Measurements from ENCODE around the gene NUP93.

Gene NUP93

DNA sequence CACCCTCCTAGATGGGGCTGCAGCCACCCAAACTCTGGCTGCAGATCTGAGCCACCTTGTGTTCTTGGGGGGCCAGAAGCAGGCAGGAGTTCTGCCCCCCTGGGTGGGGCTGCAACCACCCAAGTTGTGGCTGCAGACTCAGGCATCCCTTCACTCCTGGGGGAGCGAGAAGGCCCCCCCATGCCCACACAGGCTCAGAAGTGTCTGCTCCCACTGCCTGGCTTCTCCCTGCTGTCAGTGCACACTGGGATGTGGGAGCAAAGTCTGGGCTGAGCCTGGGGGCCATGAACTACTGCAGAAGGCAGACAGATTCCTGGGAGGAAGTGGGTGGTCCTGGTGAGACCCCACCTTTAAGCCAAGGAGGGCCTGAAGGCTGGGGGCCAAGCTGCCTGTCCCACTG is 34.7 kb upstream of the NUP93 start:
- TF ChIP-seq, protein P1, sequence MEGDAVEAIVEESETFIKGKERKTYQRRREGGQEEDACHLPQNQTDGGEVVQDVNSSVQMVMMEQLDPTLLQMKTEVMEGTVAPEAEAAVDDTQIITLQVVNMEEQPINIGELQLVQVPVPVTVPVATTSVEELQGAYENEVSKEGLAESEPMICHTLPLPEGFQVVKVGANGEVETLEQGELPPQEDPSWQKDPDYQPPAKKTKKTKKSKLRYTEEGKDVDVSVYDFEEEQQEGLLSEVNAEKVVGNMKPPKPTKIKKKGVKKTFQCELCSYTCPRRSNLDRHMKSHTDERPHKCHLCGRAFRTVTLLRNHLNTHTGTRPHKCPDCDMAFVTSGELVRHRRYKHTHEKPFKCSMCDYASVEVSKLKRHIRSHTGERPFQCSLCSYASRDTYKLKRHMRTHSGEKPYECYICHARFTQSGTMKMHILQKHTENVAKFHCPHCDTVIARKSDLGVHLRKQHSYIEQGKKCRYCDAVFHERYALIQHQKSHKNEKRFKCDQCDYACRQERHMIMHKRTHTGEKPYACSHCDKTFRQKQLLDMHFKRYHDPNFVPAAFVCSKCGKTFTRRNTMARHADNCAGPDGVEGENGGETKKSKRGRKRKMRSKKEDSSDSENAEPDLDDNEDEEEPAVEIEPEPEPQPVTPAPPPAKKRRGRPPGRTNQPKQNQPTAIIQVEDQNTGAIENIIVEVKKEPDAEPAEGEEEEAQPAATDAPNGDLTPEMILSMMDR (IDR thresholded peaks at IDR 0.05; ENCODE audit: low read depth, low read length, missing control alignments), result no peak
- no peak for DNase-seq (ENCODE audit: low read depth)
- H3K4me3 ChIP-seq (ENCODE audit: low read depth, low read length), result no peak overlapping the region
- in situ Hi-C loops (cut with HindIII; ENCODE audit: low sequenced_read_pairs), result no loop called here

- DNase-seq (ENCODE audit: low read depth), result no peak
- no peak overlapping the region for H3K4me3 ChIP-seq (ENCODE audit: low read depth, low read length)
- in situ Hi-C loops (cut with HindIII; ENCODE audit: low sequenced_read_pairs), result no loop called here
- TF ChIP-seq, protein P1 (IDR thresholded peaks at IDR 0.05; ENCODE audit: low read depth, low read length, missing control alignments), result no peak
These were observed 32.3 kb upstream of the NUP93 start for GRCh38 chr16:56697456-56698155.

DNA sequence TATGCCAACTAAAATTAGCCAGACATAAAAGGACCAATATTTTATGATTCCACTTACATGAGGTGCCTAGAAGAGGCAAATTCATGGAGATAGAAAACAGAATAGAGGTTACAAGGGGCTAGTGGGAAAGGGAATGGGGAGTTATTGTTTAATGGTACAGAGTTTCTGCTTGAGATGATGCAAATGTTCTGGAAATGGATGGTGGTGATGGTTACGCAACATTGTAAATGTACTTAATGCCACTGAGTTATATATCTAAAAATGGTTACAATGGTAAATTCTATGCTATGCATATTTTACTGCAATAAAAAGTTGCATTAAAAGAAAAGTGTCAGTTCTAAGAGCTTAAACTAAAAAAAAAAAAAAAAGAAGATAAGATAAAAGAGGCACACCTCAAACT is 29.7 kb upstream of the NUP93 start:
- TF ChIP-seq, protein P1 (IDR thresholded peaks at IDR 0.05; ENCODE audit: low read depth, low read length, missing control alignments), result no peak
- no peak overlapping the region for H3K4me3 ChIP-seq (ENCODE audit: low read depth, low read length)
- no peak for DNase-seq (ENCODE audit: low read depth)
- in situ Hi-C loops (cut with HindIII; ENCODE audit: low sequenced_read_pairs), result no loop called here

GRCh38 chr16:56700631-56701030 is 29.3 kb upstream of the NUP93 start:
- TF ChIP-seq, protein P1 (IDR thresholded peaks at IDR 0.05; ENCODE audit: low read depth, low read length, missing control alignments), result no peak
- no peak for DNase-seq (ENCODE audit: low read depth)
- no peak overlapping the region for H3K4me3 ChIP-seq (ENCODE audit: low read depth, low read length)
- in situ Hi-C loops (cut with HindIII; ENCODE audit: low sequenced_read_pairs), result no loop called here

- no peak for DNase-seq (ENCODE audit: low read depth)
- no peak overlapping the region for H3K4me3 ChIP-seq (ENCODE audit: low read depth, low read length)
- TF ChIP-seq, protein P1 (IDR thresholded peaks at IDR 0.05; ENCODE audit: low read depth, low read length, missing control alignments), result no peak
- in situ Hi-C loops (cut with HindIII; ENCODE audit: low sequenced_read_pairs), result no loop called here
These were observed 28.4 kb upstream of the NUP93 start for GRCh38 chr16:56701534-56701933.

DNA sequence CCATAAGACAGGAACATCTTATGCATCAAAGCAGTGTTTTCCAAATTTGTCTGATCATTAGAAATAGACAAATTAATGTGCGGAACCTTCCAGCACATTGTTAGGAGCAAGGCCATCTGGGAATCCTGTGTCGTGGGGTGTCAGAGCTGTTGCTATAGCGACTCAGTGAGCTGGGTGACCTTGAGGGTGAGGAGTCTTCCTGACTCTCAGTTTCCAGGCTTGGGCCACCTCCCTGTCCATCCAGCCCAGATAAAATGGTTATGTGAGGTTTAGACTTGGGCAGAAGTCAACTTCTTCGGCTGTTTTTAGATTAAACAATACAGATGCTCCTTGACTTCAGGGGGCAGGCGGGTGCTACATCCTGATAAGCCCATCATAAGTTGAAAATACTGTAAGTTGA is 27.1 kb upstream of the NUP93 start:
- in situ Hi-C loops (cut with HindIII; ENCODE audit: low sequenced_read_pairs), result no loop called here

More for the DNA sequence above, 27.1 kb upstream of the NUP93 start:
- TF ChIP-seq, protein P1 (IDR thresholded peaks at IDR 0.05; ENCODE audit: low read depth, low read length, missing control alignments), result no peak
- no peak overlapping the region for H3K4me3 ChIP-seq (ENCODE audit: low read depth, low read length)
- DNase-seq (ENCODE audit: low read depth), result no peak
